ENCODE data around the gene PAGE2B.
A peak's percentile ranks its signal among the peaks of the same experiment; 100 is the strongest.
"Not testable (repeated sequence)": the region's sequence is repeated elsewhere in the genome, so short reads cannot be mapped to it uniquely, and the experiment has no call there.

PAGE2B gene

DNA sequence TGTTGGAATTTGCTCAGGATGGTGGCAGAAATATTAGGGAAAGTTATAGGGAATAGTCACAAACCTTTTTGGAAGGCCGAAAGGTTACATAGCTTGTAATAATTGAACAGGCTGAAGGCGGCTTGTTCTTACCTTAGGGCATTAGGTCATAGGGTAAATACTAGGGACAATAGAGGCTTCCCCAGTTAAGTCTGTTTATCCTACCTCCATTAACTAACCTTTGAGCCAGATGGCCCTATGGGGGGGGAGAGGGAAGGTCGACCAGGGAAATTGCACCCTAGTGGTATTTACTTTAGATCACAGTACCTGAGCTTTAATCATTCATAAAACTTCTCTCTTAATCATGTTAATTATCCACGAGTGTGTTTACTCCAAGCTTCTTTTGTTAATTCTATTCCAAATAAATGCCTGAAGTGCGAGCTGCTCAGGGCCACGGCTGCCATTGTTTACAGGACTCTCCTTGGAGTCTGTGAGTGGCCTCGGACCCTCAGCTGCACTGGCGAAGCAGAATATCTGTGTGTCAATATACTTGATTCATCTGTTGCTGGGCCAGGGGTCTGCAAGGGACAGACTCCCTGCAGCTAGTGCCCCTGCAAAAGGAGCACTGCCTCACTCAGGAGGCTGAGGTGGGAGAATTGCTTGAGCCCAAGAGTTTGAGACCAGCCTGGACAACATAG lies 36.9 kb downstream of the PAGE2B start:
- H3K79me2 ChIP-seq (ENCODE audit: control insufficient read depth, insufficient read depth, low read length) = no peaks in the 10 kb centered on the region
- H3K18ac ChIP-seq (ENCODE audit: low read length) = no peak overlapping the region
- no peak overlapping the region for H2BK120ac ChIP-seq (ENCODE audit: low read depth, low read length)
- H3K56ac ChIP-seq (ENCODE audit: low read length) = no peak overlapping the region
- no peak overlapping the region for H3K9ac ChIP-seq (ENCODE audit: low read length)
- WGBS (ENCODE audit: extremely low coverage, insufficient coverage, low lambda C conversion rate) = no CpG with 5 or more reads among the region's 8 CpGs
- H2BK15ac ChIP-seq (replicated peaks; ENCODE audit: low read depth) = no peak overlapping the region
- H4K5ac ChIP-seq (ENCODE audit: low read length) = no peak overlapping the region
- H3K4me1 ChIP-seq (ENCODE audit: control insufficient read depth, low read depth, low read length) = no peaks in the 10 kb centered on the region
- H3K4me2 ChIP-seq (ENCODE audit: low read length) = no peak overlapping the region
- no peaks in the 10 kb centered on the region for H3K36me3 ChIP-seq (ENCODE audit: control insufficient read depth, insufficient read depth, low read length)
- DNase-seq = no peak
- H3K27ac ChIP-seq (ENCODE audit: low read depth, low read length) = no peak overlapping the region
- no peak overlapping the region for H3K4me3 ChIP-seq (ENCODE audit: low read length)
- H3K4ac ChIP-seq (ENCODE audit: low read depth, low read length) = no peak overlapping the region
- no peaks in the 10 kb centered on the region for H3K27me3 ChIP-seq (ENCODE audit: insufficient read depth, low read length, poor library complexity)
- H4K8ac ChIP-seq (ENCODE audit: low read depth, low read length) = no peak overlapping the region
- H3K23ac ChIP-seq (ENCODE audit: low read length) = no peak overlapping the region
- no peaks in the 10 kb centered on the region for H3K79me1 ChIP-seq (ENCODE audit: low read length)
- no peak overlapping the region for H2BK5ac ChIP-seq (ENCODE audit: low read length)
- no peak overlapping the region for H2AK5ac ChIP-seq (ENCODE audit: low read length)

DNA sequence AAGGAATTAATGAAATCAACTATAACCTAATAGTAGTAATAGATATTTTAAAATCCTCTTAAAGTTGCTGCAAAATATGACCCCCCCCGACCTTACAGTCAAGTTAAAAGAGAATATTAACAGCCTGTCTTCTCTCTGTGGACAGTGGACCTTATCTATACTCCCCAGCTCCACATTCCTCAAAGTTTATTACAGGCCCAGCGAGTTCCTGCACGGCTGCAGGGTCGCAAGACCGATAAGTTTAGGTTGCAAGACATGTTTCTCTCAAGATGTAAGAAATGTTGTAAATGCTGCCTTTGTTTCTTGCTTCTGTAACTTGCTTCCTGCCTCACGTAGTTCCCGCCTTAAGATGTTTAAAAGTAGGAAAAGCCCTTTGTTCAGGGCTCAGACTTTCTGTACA lies 41.8 kb downstream of the PAGE2B start:
- H3K9ac ChIP-seq (ENCODE audit: low read length); H2AK5ac ChIP-seq (ENCODE audit: low read length); H3K27me3 ChIP-seq (ENCODE audit: insufficient read depth, low read length, poor library complexity); H3K18ac ChIP-seq (ENCODE audit: low read length); H4K8ac ChIP-seq (ENCODE audit: low read depth, low read length); H3K4me2 ChIP-seq (ENCODE audit: low read length); H3K79me1 ChIP-seq (ENCODE audit: low read length); H2BK15ac ChIP-seq (replicated peaks; ENCODE audit: low read depth); H3K23ac ChIP-seq (ENCODE audit: low read length); H3K56ac ChIP-seq (ENCODE audit: low read length); H3K4me1 ChIP-seq (ENCODE audit: control insufficient read depth, low read depth, low read length); DNase-seq; H3K79me2 ChIP-seq (ENCODE audit: control insufficient read depth, insufficient read depth, low read length); H3K4me3 ChIP-seq (ENCODE audit: low read length); H2BK120ac ChIP-seq (ENCODE audit: low read depth, low read length); H3K36me3 ChIP-seq (ENCODE audit: control insufficient read depth, insufficient read depth, low read length); H2BK5ac ChIP-seq (ENCODE audit: low read length); H3K27ac ChIP-seq (ENCODE audit: low read depth, low read length); H4K5ac ChIP-seq (ENCODE audit: low read length); H3K4ac ChIP-seq (ENCODE audit: low read depth, low read length): not testable (repeated sequence)
- no CpG with 5 or more reads among the region's 7 CpGs for WGBS (ENCODE audit: extremely low coverage, insufficient coverage, low lambda C conversion rate)

DNA sequence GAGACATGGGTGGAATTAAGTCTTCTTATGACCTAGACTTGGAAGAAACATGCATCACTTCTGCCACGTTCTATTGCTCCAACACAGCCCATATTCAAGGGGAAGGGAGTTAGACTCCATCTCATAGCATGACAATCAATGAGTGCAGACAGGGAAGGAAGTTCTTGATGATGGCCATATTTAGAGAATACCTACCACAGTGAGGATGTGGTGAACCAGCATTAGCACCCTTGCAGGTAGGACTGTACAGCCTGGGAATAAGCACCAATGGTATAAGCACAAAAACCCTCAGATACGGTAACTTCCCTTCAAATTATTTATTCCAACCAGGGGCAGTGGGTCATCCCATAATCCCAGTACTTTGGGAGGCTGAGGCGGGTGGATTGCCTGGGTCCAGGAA lies 43.7 kb downstream of the PAGE2B start:
- H3K4me3 ChIP-seq (ENCODE audit: low read length) = no peak overlapping the region
- no peaks in the 10 kb centered on the region for H3K36me3 ChIP-seq (ENCODE audit: control insufficient read depth, insufficient read depth, low read length)
- H4K5ac ChIP-seq (ENCODE audit: low read length) = no peak overlapping the region
- no peaks in the 10 kb centered on the region for H3K79me2 ChIP-seq (ENCODE audit: control insufficient read depth, insufficient read depth, low read length)
- H3K4me1 ChIP-seq (ENCODE audit: control insufficient read depth, low read depth, low read length) = no peaks in the 10 kb centered on the region
- no peak overlapping the region for H3K56ac ChIP-seq (ENCODE audit: low read length)
- no peaks in the 10 kb centered on the region for H3K27me3 ChIP-seq (ENCODE audit: insufficient read depth, low read length, poor library complexity)
- no peak overlapping the region for H2BK120ac ChIP-seq (ENCODE audit: low read depth, low read length)
- H3K18ac ChIP-seq (ENCODE audit: low read length) = no peak overlapping the region
- H4K8ac ChIP-seq (ENCODE audit: low read depth, low read length) = no peak overlapping the region
- H3K4me2 ChIP-seq (ENCODE audit: low read length) = no peak overlapping the region
- H2BK15ac ChIP-seq (replicated peaks; ENCODE audit: low read depth) = no peak overlapping the region
- no peak for DNase-seq
- no peaks in the 10 kb centered on the region for H3K79me1 ChIP-seq (ENCODE audit: low read length)
- no CpG with 5 or more reads among the region's 3 CpGs for WGBS (ENCODE audit: extremely low coverage, insufficient coverage, low lambda C conversion rate)
- no peak overlapping the region for H3K9ac ChIP-seq (ENCODE audit: low read length)
- no peak overlapping the region for H3K27ac ChIP-seq (ENCODE audit: low read depth, low read length)
- H3K4ac ChIP-seq (ENCODE audit: low read depth, low read length) = no peak overlapping the region
- no peak overlapping the region for H2BK5ac ChIP-seq (ENCODE audit: low read length)
- no peak overlapping the region for H2AK5ac ChIP-seq (ENCODE audit: low read length)
- H3K23ac ChIP-seq (ENCODE audit: low read length) = no peak overlapping the region

DNA sequence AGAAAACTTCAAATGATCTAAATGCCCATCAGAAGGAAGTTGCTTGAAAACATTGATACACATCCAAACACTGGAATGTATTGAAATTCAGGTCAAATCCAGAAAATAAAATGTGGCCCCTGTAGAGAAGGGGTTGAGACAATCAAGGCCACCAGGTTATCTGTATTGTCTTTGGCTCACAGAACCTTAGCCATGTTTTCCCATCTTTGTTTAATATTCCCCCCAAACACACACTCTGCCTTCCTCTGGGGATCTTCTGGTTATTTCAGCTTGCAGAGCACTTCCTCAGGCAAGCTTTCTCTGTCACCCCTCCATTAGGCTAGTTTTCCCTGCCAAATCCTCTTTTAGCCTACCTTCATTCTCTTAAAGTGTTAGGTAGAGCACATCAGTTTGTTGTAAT lies 44.4 kb downstream of the PAGE2B start:
- no peaks in the 10 kb centered on the region for H3K79me1 ChIP-seq (ENCODE audit: low read length)
- H3K56ac ChIP-seq (ENCODE audit: low read length) = no peak overlapping the region
- no peak overlapping the region for H4K5ac ChIP-seq (ENCODE audit: low read length)
- H3K36me3 ChIP-seq (ENCODE audit: control insufficient read depth, insufficient read depth, low read length) = no peaks in the 10 kb centered on the region
- H2BK15ac ChIP-seq (replicated peaks; ENCODE audit: low read depth) = no peak overlapping the region
- H3K79me2 ChIP-seq (ENCODE audit: control insufficient read depth, insufficient read depth, low read length) = no peaks in the 10 kb centered on the region
- H3K23ac ChIP-seq (ENCODE audit: low read length) = no peak overlapping the region
- no peak overlapping the region for H2AK5ac ChIP-seq (ENCODE audit: low read length)
- no peak overlapping the region for H3K9ac ChIP-seq (ENCODE audit: low read length)
- H3K27ac ChIP-seq (ENCODE audit: low read depth, low read length) = peak overlapping the region; percentile 19
- H3K27me3 ChIP-seq (ENCODE audit: insufficient read depth, low read length, poor library complexity) = no peaks in the 10 kb centered on the region
- H3K4me1 ChIP-seq (ENCODE audit: control insufficient read depth, low read depth, low read length) = no peaks in the 10 kb centered on the region
- H2BK120ac ChIP-seq (ENCODE audit: low read depth, low read length) = no peak overlapping the region
- no peak overlapping the region for H2BK5ac ChIP-seq (ENCODE audit: low read length)
- no peak overlapping the region for H3K4ac ChIP-seq (ENCODE audit: low read depth, low read length)
- no peak overlapping the region for H3K4me2 ChIP-seq (ENCODE audit: low read length)
- no peak overlapping the region for H3K4me3 ChIP-seq (ENCODE audit: low read length)
- no peak overlapping the region for H4K8ac ChIP-seq (ENCODE audit: low read depth, low read length)
- H3K18ac ChIP-seq (ENCODE audit: low read length) = no peak overlapping the region
- DNase-seq = no peak

DNA sequence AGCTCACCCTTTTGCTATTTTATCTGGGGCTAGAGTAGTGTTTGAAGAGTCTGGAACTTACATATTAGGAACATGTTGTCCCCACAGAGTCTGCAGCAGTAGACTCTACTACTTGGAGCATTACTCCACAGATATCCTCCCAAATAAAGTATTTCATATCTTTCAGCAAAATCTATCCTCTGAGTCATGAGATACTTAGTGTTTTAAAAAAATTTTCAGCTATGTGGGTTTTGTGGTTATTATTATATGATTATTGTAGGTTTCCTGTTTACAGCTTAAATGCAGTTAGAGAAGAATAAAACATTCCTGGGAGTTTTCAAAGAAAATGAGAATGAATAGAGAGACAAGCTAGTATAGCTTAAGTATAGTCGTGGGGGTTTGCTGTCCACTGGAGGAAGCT lies 44.9 kb downstream of the PAGE2B start:
- Histone ChIP-seq H3K4ac (ENCODE audit: low read depth, low read length) (no peak overlapping the region), H3K36me3 (ENCODE audit: control insufficient read depth, insufficient read depth, low read length) (no peaks in the 10 kb centered on the region), H4K5ac (ENCODE audit: low read length) (no peak overlapping the region), H3K4me2 (ENCODE audit: low read length) (no peak overlapping the region), H3K9ac (ENCODE audit: low read length) (no peak overlapping the region), H3K18ac (ENCODE audit: low read length) (no peak overlapping the region), H2AK5ac (ENCODE audit: low read length) (no peak overlapping the region), H3K79me1 (ENCODE audit: low read length) (no peaks in the 10 kb centered on the region), H3K4me1 (ENCODE audit: control insufficient read depth, low read depth, low read length) (no peaks in the 10 kb centered on the region), H4K8ac (ENCODE audit: low read depth, low read length) (no peak overlapping the region), H3K79me2 (ENCODE audit: control insufficient read depth, insufficient read depth, low read length) (no peaks in the 10 kb centered on the region), H3K27me3 (ENCODE audit: insufficient read depth, low read length, poor library complexity) (no peaks in the 10 kb centered on the region), H2BK5ac (ENCODE audit: low read length) (peak overlapping the region; percentile 31), H3K27ac (ENCODE audit: low read depth, low read length) (peak overlapping the region; percentile 73), H3K23ac (ENCODE audit: low read length) (no peak overlapping the region), H2BK120ac (ENCODE audit: low read depth, low read length) (no peak overlapping the region), H3K56ac (ENCODE audit: low read length) (no peak overlapping the region), H2BK15ac (replicated peaks; ENCODE audit: low read depth) (no peak overlapping the region), H3K4me3 (ENCODE audit: low read length) (no peak overlapping the region)
- DNase-seq = no peak
- no CpG with 5 or more reads among the region's 1 CpG for WGBS (ENCODE audit: extremely low coverage, insufficient coverage, low lambda C conversion rate)

DNA sequence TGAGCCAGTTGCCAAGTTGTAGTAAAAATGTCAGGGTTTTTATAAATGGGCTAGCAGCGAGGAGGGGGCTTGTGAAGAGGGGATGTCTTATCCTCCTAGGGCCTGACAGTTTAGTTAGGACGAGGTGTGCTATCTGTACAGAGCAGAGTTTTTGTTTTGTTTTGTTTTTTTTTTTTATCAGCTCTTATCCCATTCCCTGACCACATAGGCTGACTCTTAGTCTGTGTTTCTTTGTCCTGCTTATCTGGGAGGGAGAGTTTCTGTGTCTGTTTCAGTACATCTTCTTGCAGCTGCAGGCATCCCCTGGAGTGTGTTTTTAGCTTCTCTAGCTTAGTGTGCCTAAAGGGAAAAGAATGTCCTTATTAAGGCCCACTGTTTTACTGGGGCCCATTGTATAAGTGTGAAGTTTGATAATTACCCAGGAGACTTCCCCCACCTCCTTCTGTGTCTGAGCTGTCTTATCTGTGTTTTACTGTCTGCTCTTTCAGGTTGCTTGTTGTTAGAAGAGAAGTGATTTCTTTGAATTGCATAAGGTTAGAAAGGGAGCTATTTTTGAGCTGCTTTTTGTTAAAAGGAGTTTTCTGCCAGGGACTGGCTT lies 46.0 kb downstream of the PAGE2B start:
- Histone ChIP-seq H2BK5ac (ENCODE audit: low read length) (no peak overlapping the region), H3K18ac (ENCODE audit: low read length) (no peak overlapping the region), H3K79me1 (ENCODE audit: low read length) (no peaks in the 10 kb centered on the region), H3K4ac (ENCODE audit: low read depth, low read length) (no peak overlapping the region), H3K27ac (ENCODE audit: low read depth, low read length) (peak overlapping the region; percentile 81), H3K4me1 (ENCODE audit: control insufficient read depth, low read depth, low read length) (no peaks in the 10 kb centered on the region), H3K9ac (ENCODE audit: low read length) (no peak overlapping the region), H2BK120ac (ENCODE audit: low read depth, low read length) (no peak overlapping the region), H4K5ac (ENCODE audit: low read length) (no peak overlapping the region), H3K56ac (ENCODE audit: low read length) (peak overlapping the region; percentile 80), H2AK5ac (ENCODE audit: low read length) (no peak overlapping the region), H3K27me3 (ENCODE audit: insufficient read depth, low read length, poor library complexity) (no peaks in the 10 kb centered on the region), H3K36me3 (ENCODE audit: control insufficient read depth, insufficient read depth, low read length) (no peaks in the 10 kb centered on the region), H3K79me2 (ENCODE audit: control insufficient read depth, insufficient read depth, low read length) (no peaks in the 10 kb centered on the region), H4K8ac (ENCODE audit: low read depth, low read length) (no peak overlapping the region), H3K23ac (ENCODE audit: low read length) (no peak overlapping the region), H2BK15ac (replicated peaks; ENCODE audit: low read depth) (no peak overlapping the region), H3K4me3 (ENCODE audit: low read length) (no peak overlapping the region), H3K4me2 (ENCODE audit: low read length) (no peak overlapping the region)
- DNase-seq = peak; percentile 89
- no CpG with 5 or more reads among the region's 2 CpGs for WGBS (ENCODE audit: extremely low coverage, insufficient coverage, low lambda C conversion rate)

Data from mesendoderm (in vitro differentiated cells).